ENCODE results near the gene POLR3B.

DNA sequence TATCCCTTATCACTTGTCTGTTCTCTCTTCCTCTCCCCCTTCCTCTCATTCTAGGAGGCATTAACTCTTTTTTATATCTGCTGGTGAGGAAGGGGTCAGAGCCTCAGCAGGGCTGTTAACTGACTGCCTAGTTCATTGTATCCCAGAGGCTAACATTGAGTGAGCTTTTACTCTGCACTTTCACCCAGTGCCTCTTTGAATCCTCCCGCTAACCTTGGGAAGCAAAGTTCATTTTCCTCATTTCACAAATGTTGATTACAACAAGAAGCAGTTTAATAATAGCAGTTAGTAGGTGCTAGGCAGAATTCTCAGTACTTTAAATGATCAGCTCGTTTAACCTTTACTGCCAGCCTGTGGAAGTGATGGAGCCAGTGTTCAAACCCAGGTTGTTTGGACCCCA lies 75.5 kb downstream of the POLR3B start:
- no peak for TF ChIP-seq POLR2A (IDR thresholded peaks at IDR 0.05; ENCODE audit: control extremely low read depth in 1 of 2, low read depth in 2 of 2, low read length in 2 of 2)
- TF ChIP-seq, protein P1, sequence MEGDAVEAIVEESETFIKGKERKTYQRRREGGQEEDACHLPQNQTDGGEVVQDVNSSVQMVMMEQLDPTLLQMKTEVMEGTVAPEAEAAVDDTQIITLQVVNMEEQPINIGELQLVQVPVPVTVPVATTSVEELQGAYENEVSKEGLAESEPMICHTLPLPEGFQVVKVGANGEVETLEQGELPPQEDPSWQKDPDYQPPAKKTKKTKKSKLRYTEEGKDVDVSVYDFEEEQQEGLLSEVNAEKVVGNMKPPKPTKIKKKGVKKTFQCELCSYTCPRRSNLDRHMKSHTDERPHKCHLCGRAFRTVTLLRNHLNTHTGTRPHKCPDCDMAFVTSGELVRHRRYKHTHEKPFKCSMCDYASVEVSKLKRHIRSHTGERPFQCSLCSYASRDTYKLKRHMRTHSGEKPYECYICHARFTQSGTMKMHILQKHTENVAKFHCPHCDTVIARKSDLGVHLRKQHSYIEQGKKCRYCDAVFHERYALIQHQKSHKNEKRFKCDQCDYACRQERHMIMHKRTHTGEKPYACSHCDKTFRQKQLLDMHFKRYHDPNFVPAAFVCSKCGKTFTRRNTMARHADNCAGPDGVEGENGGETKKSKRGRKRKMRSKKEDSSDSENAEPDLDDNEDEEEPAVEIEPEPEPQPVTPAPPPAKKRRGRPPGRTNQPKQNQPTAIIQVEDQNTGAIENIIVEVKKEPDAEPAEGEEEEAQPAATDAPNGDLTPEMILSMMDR (IDR thresholded peaks at IDR 0.05; ENCODE audit: control extremely low read depth in 1 of 3, insufficient read depth in 1 of 3, low read depth in 1 of 3, low read length in 3 of 3) = no peak
- no peak for TF ChIP-seq SIN3A (conservative IDR thresholded peaks at IDR 0.05 in 1 of 2, IDR thresholded peaks at IDR 0.05 in 1 of 2; ENCODE audit: low read depth in 1 of 2, low read length in 2 of 2)
- no peak for TF ChIP-seq JUND (IDR thresholded peaks at IDR 0.05; ENCODE audit: low read length)

All from H1 (cell line).